K562 (cell line): ENCODE data around the gene UBXN1. TPM values are rescaled to one million over a fixed set of nuclear protein-coding genes. Genes with fewer than 3 reads are reported as not detected.
A peak's percentile ranks its signal among the peaks of the same experiment; 100 is the strongest.

Experiments used
- ELF1 ChIP-seq: fragments of 200-800 bp; sonication (Bioruptor generic); IDR thresholded peaks from 2 replicates; pipeline ENCODE4 v1.6.1; 2016; ENCODE audit warnings: missing genetic modification characterization, missing compliant biosample characterization
- ETV1 ChIP-seq: fragments of 450-650 bp; conservative IDR thresholded peaks from 2 replicates; pipeline ENCODE4 v1.6.1; 2016; ENCODE audit warnings: missing genetic modification characterization, control low read depth, low read depth, missing compliant biosample characterization
- EZH2 ChIP-seq: IDR thresholded peaks from 2 replicates; pipeline ENCODE4 v1.6.1; 2012; ENCODE audit warnings: low read depth, mild to moderate bottlenecking, inconsistent platforms, low read length, borderline replicate concordance
- GABPA ChIP-seq: fragments of 200-800 bp; sonication (Bioruptor generic); conservative IDR thresholded peaks from 2 replicates; pipeline ENCODE4 v1.6.1; 2016; ENCODE audit warnings: low read depth, missing genetic modification characterization, missing compliant biosample characterization
- GTF2A2 ChIP-seq: IDR thresholded peaks from 2 replicates; pipeline ENCODE4 v1.6.1; 2016; ENCODE audit warnings: mild to moderate bottlenecking, missing genetic modification characterization, missing compliant biosample characterization
- KLF10 ChIP-seq: fragments of 250-450 bp; sonication (Bioruptor Pico); IDR thresholded peaks from 2 replicates; pipeline ENCODE4 v1.6.1; 2021; ENCODE audit warnings: matching md5 sums
- MLX ChIP-seq, 2 experiments: fragments of 450-650 bp in 1 of 2; sonication (generic) in 1 of 2; formaldehyde crosslinking; conservative IDR thresholded peaks; 2 replicates each; pipeline versions ENCODE4 v1.4.0 to v1.8.1; 2020 to 2022; ENCODE audit warnings: mild to moderate bottlenecking in 1 of 2, missing genetic modification reagents in 1 of 2
- NBN ChIP-seq: fragments of 450-650 bp; IDR thresholded peaks from 2 replicates; pipeline ENCODE4 v1.6.1; 2016; ENCODE audit warnings: low read depth, mild to moderate bottlenecking
- NEUROD1 ChIP-seq: fragments of 150-350 bp; IDR thresholded peaks from 2 replicates; pipeline ENCODE4 v1.6.1; 2014; ENCODE audit warnings: borderline replicate concordance, low read length, low read depth; ENCODE audit not compliant: partially characterized antibody
- NFIC ChIP-seq: fragments of 450-650 bp; IDR thresholded peaks from 2 replicates; pipeline ENCODE4 v1.6.1; 2017; ENCODE audit warnings: mild to moderate bottlenecking, inconsistent platforms
- POU5F1 ChIP-seq: fragments of 150-350 bp; IDR thresholded peaks from 2 replicates; pipeline ENCODE4 v1.6.1; 2014; ENCODE audit warnings: borderline replicate concordance, low read length, low read depth, mild to moderate bottlenecking; ENCODE audit not compliant: partially characterized antibody
- SMAD1 ChIP-seq: fragments of 150-350 bp; IDR thresholded peaks from 2 replicates; pipeline ENCODE4 v1.6.1; 2014; ENCODE audit warnings: low read length, low read depth; ENCODE audit not compliant: partially characterized antibody
- TSC22D4 ChIP-seq: fragments of 450-650 bp; IDR thresholded peaks from 2 replicates; pipeline ENCODE4 v1.6.1; 2016; ENCODE audit warnings: missing genetic modification characterization, missing biosample characterization, control low read depth
- U2AF2 ChIP-seq: fragments of 200-400 bp; formaldehyde crosslinking; optimal IDR thresholded peaks from 2 replicates; pipeline ENCODE3; 2017; ENCODE audit warnings: low read depth, mild to moderate bottlenecking, low read length
- ZC3H8 ChIP-seq: fragments of 450-650 bp; IDR thresholded peaks from 2 replicates; pipeline ENCODE4 v1.6.1; 2017
- ZFP30 ChIP-seq: fragments of 250-450 bp; sonication (Bioruptor Pico); IDR thresholded peaks from 2 replicates; pipeline ENCODE4 v1.8.0; 2022; ENCODE audit warnings: moderate library complexity, mild to moderate bottlenecking, inconsistent platforms, borderline replicate concordance
- ZNF695 ChIP-seq: fragments of 450-650 bp; formaldehyde crosslinking; IDR thresholded peaks from 2 replicates; pipeline ENCODE4 v1.4.0; 2020; ENCODE audit warnings: mild to moderate bottlenecking, moderate library complexity
- ZNF780A ChIP-seq: fragments of 250-450 bp; sonication (Bioruptor Pico); IDR thresholded peaks from 2 replicates; pipeline ENCODE4 v1.5.0; 2021; ENCODE audit warnings: mild to moderate bottlenecking
- polyA plus RNA-seq, 8 experiments: library from polyadenylated mRNA; depleted of rRNA in 4 of 8; stranded (reverse) in 5 of 8; unstranded in 3 of 8; fragments of >200 nt; fragmentation: Nextera tagmentation in 2 of 8; fragmentation: Illumina TruSeq in 1 of 8; extraction: Ambion mirVana in 2 of 8; extraction: Trizol in 1 of 8; gene quantifications; 2 replicates each; pipeline versions ENCODE4 v1.2.1 to v1.2.3, GENCODE V29; 2011 to 2014; ENCODE audit warnings: inconsistent platforms in 1 of 8, missing spikeins in 1 of 8
- total RNA-seq, 7 experiments: library from RNA; depleted of rRNA in 6 of 7; stranded (reverse); fragments of >200 nt in 6 of 7; fragmentation: Illumina TruSeq in 2 of 7; extraction: Trizol in 2 of 7; gene quantifications; 2 replicates each; pipeline versions ENCODE4 v1.2.1 to v1.2.3, GENCODE V29; 2011 to 2021; ENCODE audit warnings: low replicate concordance in 1 of 7
- TF ChIP-seq, protein P1 (sequence below): fragments of 250-450 bp; sonication (Bioruptor Pico); IDR thresholded peaks from 2 replicates; pipeline ENCODE4 v1.9.0; 2021; ENCODE audit warnings: mild to moderate bottlenecking
- TF ChIP-seq, protein P2 (sequence below): sonication (generic); formaldehyde crosslinking; IDR thresholded peaks from 2 replicates; pipeline ENCODE4 v1.8.1; 2023; ENCODE audit warnings: missing genetic modification reagents, mild to moderate bottlenecking, borderline replicate concordance

Gene UBXN1
- total and polyA plus RNA-seq, 9 of the 15 experiments (the other 6 are each of a cell fraction or from before 2014, with no cell fraction given): 4.8 to 263 (median 99.7) TPM

DNA sequence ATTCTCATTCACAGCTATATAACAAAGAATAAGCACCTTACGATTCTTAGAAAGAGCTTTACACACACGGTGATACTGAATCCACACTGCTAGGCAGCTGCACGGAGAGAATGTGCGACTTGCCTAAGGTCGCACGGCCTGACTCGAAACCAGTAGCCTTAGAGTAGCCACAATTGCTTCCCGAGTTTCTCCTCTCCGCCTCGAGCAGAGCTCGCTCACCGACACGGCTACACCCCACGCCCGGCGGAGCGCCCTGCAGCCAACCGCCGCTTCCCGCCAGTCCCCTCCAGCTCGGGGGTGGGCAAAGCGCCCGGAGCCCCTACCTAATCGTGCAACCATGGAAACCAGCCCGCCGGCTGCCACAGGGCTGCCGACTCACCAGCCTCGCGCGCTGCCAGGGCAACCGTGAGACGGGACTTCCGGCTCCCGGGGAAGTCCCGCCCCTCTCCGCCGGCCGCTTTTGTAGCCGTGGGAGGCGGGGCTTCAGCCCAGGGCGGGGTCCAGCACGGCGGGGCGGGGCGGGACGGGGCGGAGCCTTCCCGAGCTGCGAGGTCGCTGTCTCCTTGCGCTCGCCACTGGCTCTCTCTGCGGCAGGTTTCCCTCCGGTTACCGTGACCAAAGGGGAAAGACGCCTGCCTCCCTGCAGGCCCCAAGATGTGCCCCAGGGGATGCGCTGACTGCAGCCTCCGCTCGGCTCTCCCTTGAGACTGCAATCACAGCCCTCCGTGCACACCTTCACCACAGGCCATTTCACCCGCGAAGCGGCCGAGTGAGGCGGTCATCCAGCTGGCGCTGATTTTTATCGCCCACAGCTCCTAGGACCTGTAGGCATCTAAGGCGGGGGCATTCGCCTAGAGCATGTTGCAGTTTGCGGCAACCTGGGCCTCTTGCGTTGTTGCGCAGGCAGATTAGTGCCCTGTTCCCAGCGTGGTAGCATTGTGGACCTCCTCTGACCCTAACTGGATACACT lies 27.3 kb upstream of the UBXN1 start (continued):
- 0 out of 2 replicates have a peak, but pooled peaks have one; percentile 24 for TF ChIP-seq ZNF695 (CRISPR knock-in tag)
- no peak for TF ChIP-seq GTF2A2 (tag)
- TF ChIP-seq KLF10 (CRISPR knock-in tag): peak; percentile 84
- TF ChIP-seq ZC3H8: no peak
- peak; percentile 28; the same call in 1 of the 2 replicates for TF ChIP-seq NFIC
- TF ChIP-seq, protein P1, sequence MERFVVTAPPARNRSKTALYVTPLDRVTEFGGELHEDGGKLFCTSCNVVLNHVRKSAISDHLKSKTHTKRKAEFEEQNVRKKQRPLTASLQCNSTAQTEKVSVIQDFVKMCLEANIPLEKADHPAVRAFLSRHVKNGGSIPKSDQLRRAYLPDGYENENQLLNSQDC (CRISPR knock-in tag): no peak
- TF ChIP-seq, protein P2, sequence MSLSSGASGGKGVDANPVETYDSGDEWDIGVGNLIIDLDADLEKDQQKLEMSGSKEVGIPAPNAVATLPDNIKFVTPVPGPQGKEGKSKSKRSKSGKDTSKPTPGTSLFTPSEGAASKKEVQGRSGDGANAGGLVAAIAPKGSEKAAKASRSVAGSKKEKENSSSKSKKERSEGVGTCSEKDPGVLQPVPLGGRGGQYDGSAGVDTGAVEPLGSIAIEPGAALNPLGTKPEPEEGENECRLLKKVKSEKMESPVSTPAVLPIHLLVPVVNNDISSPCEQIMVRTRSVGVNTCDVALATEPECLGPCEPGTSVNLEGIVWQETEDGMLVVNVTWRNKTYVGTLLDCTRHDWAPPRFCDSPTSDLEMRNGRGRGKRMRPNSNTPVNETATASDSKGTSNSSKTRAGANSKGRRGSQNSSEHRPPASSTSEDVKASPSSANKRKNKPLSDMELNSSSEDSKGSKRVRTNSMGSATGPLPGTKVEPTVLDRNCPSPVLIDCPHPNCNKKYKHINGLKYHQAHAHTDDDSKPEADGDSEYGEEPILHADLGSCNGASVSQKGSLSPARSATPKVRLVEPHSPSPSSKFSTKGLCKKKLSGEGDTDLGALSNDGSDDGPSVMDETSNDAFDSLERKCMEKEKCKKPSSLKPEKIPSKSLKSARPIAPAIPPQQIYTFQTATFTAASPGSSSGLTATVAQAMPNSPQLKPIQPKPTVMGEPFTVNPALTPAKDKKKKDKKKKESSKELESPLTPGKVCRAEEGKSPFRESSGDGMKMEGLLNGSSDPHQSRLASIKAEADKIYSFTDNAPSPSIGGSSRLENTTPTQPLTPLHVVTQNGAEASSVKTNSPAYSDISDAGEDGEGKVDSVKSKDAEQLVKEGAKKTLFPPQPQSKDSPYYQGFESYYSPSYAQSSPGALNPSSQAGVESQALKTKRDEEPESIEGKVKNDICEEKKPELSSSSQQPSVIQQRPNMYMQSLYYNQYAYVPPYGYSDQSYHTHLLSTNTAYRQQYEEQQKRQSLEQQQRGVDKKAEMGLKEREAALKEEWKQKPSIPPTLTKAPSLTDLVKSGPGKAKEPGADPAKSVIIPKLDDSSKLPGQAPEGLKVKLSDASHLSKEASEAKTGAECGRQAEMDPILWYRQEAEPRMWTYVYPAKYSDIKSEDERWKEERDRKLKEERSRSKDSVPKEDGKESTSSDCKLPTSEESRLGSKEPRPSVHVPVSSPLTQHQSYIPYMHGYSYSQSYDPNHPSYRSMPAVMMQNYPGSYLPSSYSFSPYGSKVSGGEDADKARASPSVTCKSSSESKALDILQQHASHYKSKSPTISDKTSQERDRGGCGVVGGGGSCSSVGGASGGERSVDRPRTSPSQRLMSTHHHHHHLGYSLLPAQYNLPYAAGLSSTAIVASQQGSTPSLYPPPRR (CRISPR knock-in tag): 0 out of 2 replicates have a peak, but pooled peaks have one; percentile 44
- peak; percentile 63; the same call in 1 of the 2 replicates for TF ChIP-seq ELF1 (tag)
- TF ChIP-seq MLX (CRISPR knock-in tag; conservative IDR thresholded peaks at IDR 0.05): peak in 1 of 2 experiments; percentile 73; a peak in 1 of 4 replicates
- TF ChIP-seq U2AF2: no peak
- no peak for TF ChIP-seq POU5F1
- peak; percentile 7 for TF ChIP-seq NEUROD1
- TF ChIP-seq NBN: no peak
- no peak for TF ChIP-seq TSC22D4 (tag)
- no peak for TF ChIP-seq EZH2
- TF ChIP-seq SMAD1: no peak
- 0 out of 2 replicates have a peak, but pooled peaks have one; percentile 47 for TF ChIP-seq ETV1 (tag)
- peak; percentile 93 for TF ChIP-seq GABPA (tag)
- no peak for TF ChIP-seq ZFP30
- TF ChIP-seq ZNF780A (CRISPR knock-in tag): 0 out of 2 replicates have a peak, but pooled peaks have one; percentile 23
